ENCODE results near the gene GADL1.

Gene GADL1

DNA sequence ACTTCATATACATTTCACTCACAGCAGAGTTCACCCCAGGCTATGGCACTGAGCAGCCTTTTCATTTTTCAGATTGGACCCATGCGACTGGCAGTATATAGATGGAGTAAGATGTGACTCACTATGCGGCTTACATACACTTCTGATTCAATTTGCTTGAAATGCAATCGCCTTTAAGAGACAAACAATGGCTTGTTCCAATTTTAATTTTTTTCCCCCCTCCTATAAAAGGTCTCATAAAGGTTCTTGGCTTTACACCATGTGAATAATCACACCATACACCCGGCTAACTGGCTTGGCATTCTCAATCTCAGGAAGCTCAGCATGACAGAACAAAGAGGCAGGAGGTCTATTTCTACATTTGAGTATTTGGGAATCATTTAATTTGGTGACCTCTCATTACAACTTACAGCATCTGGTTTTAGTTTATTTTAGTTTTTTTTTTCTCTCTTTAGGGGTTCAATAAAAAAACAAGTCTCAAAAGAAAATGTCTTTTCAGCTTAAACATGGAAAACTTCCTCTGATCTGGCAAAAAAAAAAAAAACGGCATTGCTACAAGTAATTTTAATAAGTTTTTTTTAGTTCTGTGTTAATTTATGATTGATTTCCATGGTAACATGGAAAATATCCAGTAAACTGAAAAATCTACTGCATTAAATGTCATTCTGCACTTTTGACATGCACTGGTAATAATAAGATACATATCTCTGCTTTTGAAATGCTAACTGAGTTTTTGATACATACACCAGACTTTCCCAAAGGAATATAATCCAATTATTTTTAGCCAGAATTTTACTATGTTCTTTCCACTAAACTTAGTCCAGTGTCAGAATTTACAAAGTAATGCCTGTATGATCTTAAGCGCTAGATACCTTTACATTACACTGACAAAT lies 38.8 kb downstream of the GADL1 start:
- Histone ChIP-seq H3K9me2 (ENCODE audit: low read depth, low read length) (no peaks in the 10 kb centered on the region), H3K4me3 (ENCODE audit: low read depth, low read length, poor library complexity, severe bottlenecking) (no peak overlapping the region), H2AFZ (ENCODE audit: low read length) (no peak overlapping the region), H3K27ac (ENCODE audit: low read depth, low read length, poor library complexity, severe bottlenecking) (no peak overlapping the region), H3K4me2 (ENCODE audit: low read length) (no peak overlapping the region), H3K9me3 (ENCODE audit: low read length) (no peaks in the 10 kb centered on the region), H3K4me1 (ENCODE audit: insufficient read depth, low read length, severe bottlenecking) (no peaks in the 10 kb centered on the region), H3K27me3 (ENCODE audit: insufficient read depth, low read length) (no peaks in the 10 kb centered on the region), H3K36me3 (ENCODE audit: insufficient read depth, low read length) (no peaks in the 10 kb centered on the region), H4K20me1 (ENCODE audit: insufficient read depth, low read length) (no peaks in the 10 kb centered on the region), H3K9ac (ENCODE audit: low read length) (no peak overlapping the region), H3F3A (ENCODE audit: insufficient read depth, low read length) (no peaks in the 10 kb centered on the region), H3K79me2 (ENCODE audit: insufficient read depth, low read length) (no peaks in the 10 kb centered on the region)
- TF ChIP-seq, protein P1, sequence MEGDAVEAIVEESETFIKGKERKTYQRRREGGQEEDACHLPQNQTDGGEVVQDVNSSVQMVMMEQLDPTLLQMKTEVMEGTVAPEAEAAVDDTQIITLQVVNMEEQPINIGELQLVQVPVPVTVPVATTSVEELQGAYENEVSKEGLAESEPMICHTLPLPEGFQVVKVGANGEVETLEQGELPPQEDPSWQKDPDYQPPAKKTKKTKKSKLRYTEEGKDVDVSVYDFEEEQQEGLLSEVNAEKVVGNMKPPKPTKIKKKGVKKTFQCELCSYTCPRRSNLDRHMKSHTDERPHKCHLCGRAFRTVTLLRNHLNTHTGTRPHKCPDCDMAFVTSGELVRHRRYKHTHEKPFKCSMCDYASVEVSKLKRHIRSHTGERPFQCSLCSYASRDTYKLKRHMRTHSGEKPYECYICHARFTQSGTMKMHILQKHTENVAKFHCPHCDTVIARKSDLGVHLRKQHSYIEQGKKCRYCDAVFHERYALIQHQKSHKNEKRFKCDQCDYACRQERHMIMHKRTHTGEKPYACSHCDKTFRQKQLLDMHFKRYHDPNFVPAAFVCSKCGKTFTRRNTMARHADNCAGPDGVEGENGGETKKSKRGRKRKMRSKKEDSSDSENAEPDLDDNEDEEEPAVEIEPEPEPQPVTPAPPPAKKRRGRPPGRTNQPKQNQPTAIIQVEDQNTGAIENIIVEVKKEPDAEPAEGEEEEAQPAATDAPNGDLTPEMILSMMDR (IDR thresholded peaks at IDR 0.05; ENCODE audit: low read length) = no peak
- TF ChIP-seq EZH2 (IDR thresholded peaks at IDR 0.05; ENCODE audit: borderline replicate concordance, low read length) = no peak

DNA sequence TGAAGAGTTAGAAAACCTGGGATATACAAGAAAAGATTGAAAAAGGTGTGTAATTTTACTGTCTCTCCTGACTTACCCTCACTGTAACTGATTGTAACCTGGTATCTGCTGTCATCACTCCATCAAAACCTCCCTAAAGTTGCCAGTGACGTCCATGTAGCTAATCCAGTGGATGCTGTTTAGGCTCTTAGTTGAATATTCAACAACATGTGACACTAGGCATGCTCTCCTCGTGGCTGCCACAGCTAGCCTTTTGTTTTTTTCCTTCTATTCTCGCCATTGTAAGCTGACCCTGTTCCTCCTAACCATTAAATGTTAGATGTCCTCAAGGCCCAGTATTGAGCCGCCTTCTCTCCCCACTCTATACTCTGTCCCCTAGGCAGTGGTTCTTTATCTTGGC lies 41.6 kb downstream of the GADL1 start:
- Histone ChIP-seq H3K4me3 (ENCODE audit: low read depth, low read length, poor library complexity, severe bottlenecking) (no peak overlapping the region), H3K27ac (ENCODE audit: low read depth, low read length, poor library complexity, severe bottlenecking) (no peak overlapping the region), H4K20me1 (ENCODE audit: insufficient read depth, low read length) (no peaks in the 10 kb centered on the region), H3K79me2 (ENCODE audit: insufficient read depth, low read length) (no peaks in the 10 kb centered on the region), H3F3A (ENCODE audit: insufficient read depth, low read length) (no peaks in the 10 kb centered on the region), H3K9me3 (ENCODE audit: low read length) (no peaks in the 10 kb centered on the region), H3K9ac (ENCODE audit: low read length) (no peak overlapping the region), H3K36me3 (ENCODE audit: insufficient read depth, low read length) (no peaks in the 10 kb centered on the region), H3K27me3 (ENCODE audit: insufficient read depth, low read length) (no peaks in the 10 kb centered on the region), H3K9me2 (ENCODE audit: low read depth, low read length) (no peaks in the 10 kb centered on the region), H2AFZ (ENCODE audit: low read length) (no peak overlapping the region), H3K4me2 (ENCODE audit: low read length) (no peak overlapping the region), H3K4me1 (ENCODE audit: insufficient read depth, low read length, severe bottlenecking) (no peaks in the 10 kb centered on the region)
- TF ChIP-seq EZH2 (IDR thresholded peaks at IDR 0.05; ENCODE audit: borderline replicate concordance, low read length) = no peak
- TF ChIP-seq, protein P1 (IDR thresholded peaks at IDR 0.05; ENCODE audit: low read length) = no peak

DNA sequence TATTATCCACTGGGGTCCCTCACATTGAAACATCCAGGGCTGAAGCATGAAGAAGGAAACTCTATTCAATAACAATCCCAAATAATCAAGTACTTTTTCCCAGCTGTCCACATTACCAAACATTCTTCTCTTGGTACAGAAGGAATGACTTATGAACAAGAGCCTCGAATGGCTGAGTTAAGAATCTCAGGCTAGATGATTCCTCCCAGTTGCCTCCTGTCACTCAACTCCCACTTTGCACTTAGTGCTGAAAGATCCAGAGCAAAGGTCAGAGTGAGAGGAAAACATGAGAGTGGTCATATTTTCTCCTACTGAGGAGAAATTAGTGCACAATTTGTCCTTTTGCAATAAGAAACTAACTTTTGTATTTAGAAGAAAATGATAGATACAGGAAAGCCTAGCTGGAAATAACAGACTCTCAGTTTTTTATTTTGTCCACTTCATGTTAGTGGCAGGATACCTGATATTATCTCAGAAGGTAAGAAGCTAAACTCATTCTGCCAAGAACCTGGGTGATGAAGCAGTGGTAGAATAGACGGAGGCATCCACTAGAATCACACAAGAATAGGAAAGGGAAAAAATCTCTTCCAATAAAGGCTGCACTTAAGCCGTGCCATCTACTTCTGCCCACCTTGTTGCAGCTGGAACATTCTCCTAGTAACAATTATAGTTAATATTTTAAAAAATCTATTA lies 46.2 kb downstream of the GADL1 start:
- Histone ChIP-seq H3K9me2 (ENCODE audit: low read depth, low read length) (no peaks in the 10 kb centered on the region), H3K79me2 (ENCODE audit: insufficient read depth, low read length) (no peaks in the 10 kb centered on the region), H3F3A (ENCODE audit: insufficient read depth, low read length) (no peaks in the 10 kb centered on the region), H4K20me1 (ENCODE audit: insufficient read depth, low read length) (no peaks in the 10 kb centered on the region), H3K4me2 (ENCODE audit: low read length) (no peak overlapping the region), H3K9me3 (ENCODE audit: low read length) (no peaks in the 10 kb centered on the region), H2AFZ (ENCODE audit: low read length) (no peak overlapping the region), H3K27me3 (ENCODE audit: insufficient read depth, low read length) (no peaks in the 10 kb centered on the region), H3K36me3 (ENCODE audit: insufficient read depth, low read length) (no peaks in the 10 kb centered on the region), H3K9ac (ENCODE audit: low read length) (no peak overlapping the region), H3K27ac (ENCODE audit: low read depth, low read length, poor library complexity, severe bottlenecking) (no peak overlapping the region), H3K4me1 (ENCODE audit: insufficient read depth, low read length, severe bottlenecking) (no peaks in the 10 kb centered on the region), H3K4me3 (ENCODE audit: low read depth, low read length, poor library complexity, severe bottlenecking) (no peak overlapping the region)
- TF ChIP-seq EZH2 (IDR thresholded peaks at IDR 0.05; ENCODE audit: borderline replicate concordance, low read length) = no peak
- TF ChIP-seq, protein P1 (IDR thresholded peaks at IDR 0.05; ENCODE audit: low read length) = no peak

Data from OCI-LY1 (cell line).